ENCODE measurements around the gene DEAF1. TPM values are rescaled to one million over a fixed set of nuclear protein-coding genes. Genes with fewer than 3 reads are reported as not detected.

The DEAF1 gene
- 59.0 and 85.3 TPM in 2 replicates for total RNA-seq

DNA sequence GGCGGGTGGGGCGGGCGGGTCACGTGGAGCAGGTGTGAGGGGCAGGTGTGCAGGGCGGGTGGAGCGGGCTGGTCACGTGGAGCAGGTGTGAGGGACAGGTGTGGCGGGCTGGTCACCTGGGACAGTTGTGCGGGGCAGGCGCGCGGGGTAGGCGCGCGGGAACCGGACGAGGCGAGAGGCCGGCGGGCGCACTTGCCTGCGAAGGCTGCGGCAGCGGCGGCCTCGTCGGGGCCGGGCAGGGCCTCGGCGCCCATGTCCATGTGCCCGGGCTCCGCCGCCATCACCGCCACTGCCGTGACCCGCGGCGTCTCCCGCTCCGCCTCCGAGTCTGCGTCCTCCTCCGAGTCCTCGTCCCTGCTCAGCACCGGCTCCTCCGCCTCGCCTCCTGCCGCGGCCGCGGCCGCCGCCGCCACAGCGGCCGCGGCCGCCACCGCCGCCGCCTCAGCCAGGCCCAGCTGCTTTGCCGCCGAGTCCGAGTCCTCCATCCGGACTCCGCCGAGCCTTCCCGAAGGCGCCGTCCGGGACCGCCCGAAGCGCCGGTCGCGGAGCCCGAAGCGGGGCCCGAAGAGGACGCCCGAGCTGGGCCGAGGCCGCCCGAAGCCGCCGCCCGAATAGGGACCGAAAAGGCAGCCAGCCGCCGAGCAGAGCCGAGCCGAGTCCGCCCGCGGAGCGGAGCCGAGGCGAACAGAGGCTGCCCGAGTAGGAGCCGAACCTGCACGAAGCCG lies at the start of gene DEAF1:
DEAF1 (minus strand) TSS at position 660 of the 725 bp plus-strand sequence; CDS start at position 485, 175 bp downstream.

GRCh38 chr11:705646-706438 lies 10.8 kb upstream of the DEAF1 start, which contains the start of gene EPS8L2:
EPS8L2 (plus strand) TSS chr11:706231; CDS start chr11:709408, 3,177 bp downstream.

DNA sequence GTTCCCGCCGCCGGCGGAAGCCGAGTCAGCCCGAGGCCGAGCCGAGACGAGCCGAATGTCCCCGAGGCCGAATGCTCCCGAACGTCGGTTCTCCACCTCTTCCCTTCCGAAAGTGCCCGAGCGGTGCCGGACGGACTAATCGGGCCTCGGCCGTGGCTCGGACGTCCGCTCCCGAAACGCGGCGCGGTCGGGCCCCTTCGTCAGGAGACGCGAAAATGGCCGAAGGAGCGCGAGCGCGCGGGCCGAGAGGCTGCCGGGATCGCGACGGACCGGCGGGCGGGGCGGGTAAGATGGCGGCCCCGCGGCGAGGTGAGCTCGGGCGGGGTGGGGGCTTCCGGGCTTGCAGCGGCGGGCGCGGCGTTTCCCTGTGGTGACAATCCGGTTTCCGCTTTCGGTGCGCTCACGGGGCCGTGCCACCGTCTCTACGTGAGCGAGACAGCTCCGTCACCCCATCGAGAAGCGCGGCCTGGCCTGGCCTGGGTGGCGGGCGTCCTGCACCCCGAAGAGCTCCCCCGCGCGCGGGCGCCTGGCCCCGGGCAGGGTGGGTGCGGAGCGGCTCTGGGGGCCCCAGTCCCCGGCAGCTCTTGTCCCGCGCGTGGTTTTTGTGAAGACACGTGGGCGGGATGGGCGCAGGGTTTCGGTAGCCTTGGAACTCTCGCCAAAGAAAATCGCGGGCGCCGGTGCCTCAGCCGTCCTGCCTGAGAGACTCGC lies 671 bp upstream of the DEAF1 start, which contains the start of gene TMEM80:
TMEM80 (plus strand) TSS at position 279 of the 711 bp plus-strand sequence; CDS start at position 291, 12 bp downstream.

DNA sequence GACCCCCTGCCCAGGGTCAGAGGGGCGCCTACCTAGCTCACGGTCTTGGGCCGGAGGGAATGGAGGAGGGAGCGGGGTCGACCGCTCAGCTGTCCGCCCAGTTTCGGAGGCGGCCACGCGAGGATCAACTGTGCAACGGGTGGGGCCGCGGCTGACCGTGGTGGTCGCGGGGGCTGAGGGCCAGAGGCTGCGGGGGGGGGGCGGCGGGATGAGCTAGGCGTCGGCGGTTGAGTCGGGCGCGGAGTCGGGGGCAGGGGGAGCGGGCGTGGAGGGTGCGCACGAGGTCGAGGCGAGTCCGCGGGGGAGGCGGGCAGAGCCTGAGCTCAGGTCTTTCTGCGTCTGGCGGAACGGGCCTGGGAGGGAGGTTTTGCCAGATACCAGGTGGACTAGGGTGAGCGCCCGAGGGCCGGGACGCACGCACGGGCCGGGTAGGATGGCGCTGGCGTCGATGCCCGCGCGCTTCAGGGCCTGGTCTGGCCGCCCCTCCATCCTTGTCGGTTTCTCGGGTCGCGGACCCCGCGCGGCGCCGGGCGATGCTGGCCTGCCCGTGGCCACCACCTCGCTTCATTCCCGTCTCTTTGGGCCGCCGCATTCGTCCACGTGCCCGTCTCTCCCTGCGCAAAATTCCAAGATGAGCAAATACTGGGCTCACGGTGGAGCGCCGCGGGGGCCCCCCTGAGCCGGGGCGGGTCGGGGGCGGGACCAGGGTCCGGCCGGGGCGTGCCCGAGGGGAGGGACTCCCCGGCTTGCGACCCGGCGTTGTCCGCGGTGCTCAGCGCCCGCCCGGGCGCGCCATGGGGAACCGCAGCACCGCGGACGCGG lies 58.3 kb downstream of the DEAF1 start, which contains the start of gene DRD4:
DRD4 (plus strand) TSS at position 759 of the 822 bp plus-strand sequence; CDS start at position 795, 36 bp downstream.

GRCh38 chr11:626475-627307 lies 68.3 kb downstream of the DEAF1 start, which contains the start of gene SCT:
SCT (minus strand) TSS chr11:627181; CDS start chr11:627143, 38 bp downstream.

DNA sequence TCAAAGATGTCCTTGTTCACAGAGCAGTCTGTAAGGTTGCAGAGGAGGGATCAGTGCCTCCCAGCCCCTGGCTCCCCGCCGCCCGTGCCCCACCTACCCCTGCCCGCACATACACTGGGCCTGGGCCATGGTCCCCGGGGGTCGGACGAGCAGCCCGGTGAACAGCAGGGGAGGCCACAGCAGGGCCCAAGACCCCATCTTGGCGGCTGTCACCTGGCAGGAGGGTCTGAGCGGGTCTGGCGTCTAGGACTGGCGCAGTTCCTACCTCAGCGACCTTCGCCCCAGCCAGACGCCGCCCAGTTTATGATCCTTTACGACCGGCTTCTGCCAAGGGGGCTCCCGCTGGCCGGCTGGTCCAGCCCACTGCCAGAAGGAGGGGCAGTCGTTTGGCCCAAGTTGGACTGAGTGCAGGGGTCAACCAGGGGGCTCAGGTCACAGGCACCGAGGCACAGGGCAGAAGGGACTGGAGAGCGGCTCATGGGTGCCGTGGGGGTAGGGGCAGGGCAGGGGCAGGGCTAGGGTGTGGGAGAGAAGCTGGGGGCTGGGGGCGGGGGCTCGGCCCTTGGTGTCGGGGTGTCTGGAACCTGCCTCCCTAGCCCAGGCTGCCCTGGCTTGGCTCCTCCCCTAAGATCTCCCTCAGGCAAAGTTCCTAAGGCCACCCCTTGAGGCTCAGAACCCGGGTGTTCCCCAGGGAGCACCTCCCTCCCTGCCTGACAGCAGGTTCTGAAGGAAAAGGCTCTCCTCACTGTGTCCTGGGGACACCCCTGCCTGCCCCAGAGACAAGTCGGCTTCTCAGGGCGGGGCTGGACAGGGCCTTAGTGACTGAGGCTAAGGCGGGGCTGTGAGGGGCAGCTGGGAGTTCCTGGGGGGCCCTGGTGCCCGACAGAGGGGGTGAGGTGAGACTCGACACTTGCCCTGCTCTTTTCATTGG lies 70.1 kb downstream of the DEAF1 start, which contains the start of gene CDHR5:
CDHR5 (minus strand) TSS at position 251 of the 931 bp plus-strand sequence; CDS start at position 198, 53 bp downstream.

GRCh38 chr11:615504-616319 lies 79.3 kb downstream of the DEAF1 start, which contains the start of gene IRF7:
IRF7 (minus strand) TSS chr11:615950; CDS start chr11:615364, 586 bp downstream.

Other genes with a start within 250 kb of the DEAF1 start
- 35.2 and 37.9 TPM in 2 replicates for gene PTDSS2, start 244.9 kb downstream of the DEAF1 start, total RNA-seq
- 211 and 222 TPM in 2 replicates for gene RNH1, start 188.0 kb downstream of the DEAF1 start, total RNA-seq
- gene HRAS, start 159.6 kb downstream of the DEAF1 start, total RNA-seq = 42.5 and 50.5 TPM in 2 replicates
- gene LRRC56, start 157.7 kb downstream of the DEAF1 start, total RNA-seq = 0.57 and 1.3 TPM in 2 replicates
- 1.9 and 2.6 TPM in 2 replicates for gene LMNTD2, start 134.5 kb downstream of the DEAF1 start, total RNA-seq
- 17.1 and 18.0 TPM in 2 replicates for gene RASSF7, start 134.3 kb downstream of the DEAF1 start, total RNA-seq
- gene PHRF1, start 118.8 kb downstream of the DEAF1 start, total RNA-seq = 35.8 and 43.8 TPM in 2 replicates
- 11.2 and 14.0 TPM in 2 replicates for gene IRF7, start 79.3 kb downstream of the DEAF1 start, total RNA-seq
- not detected in 2 replicates for gene CDHR5, start 70.3 kb downstream of the DEAF1 start, total RNA-seq
- gene SCT, start 68.0 kb downstream of the DEAF1 start, total RNA-seq = not detected in 2 replicates
- not detected in 2 replicates for gene DRD4, start 58.0 kb downstream of the DEAF1 start, total RNA-seq
- 8.9 and 11.8 TPM in 2 replicates for gene TMEM80, start 594 bp upstream of the DEAF1 start, total RNA-seq
- gene EPS8L2, start 11.0 kb upstream of the DEAF1 start, total RNA-seq = 2.5 and 3.9 TPM in 2 replicates
- 155 and 170 TPM in 2 replicates for gene TALDO1, start 52.2 kb upstream of the DEAF1 start, total RNA-seq
- 61.2 and 65.3 TPM in 2 replicates for gene GATD1, start 82.3 kb upstream of the DEAF1 start, total RNA-seq
- gene CEND1, start 94.9 kb upstream of the DEAF1 start, total RNA-seq = under 0.01 and 0.10 TPM in 2 replicates
- gene SLC25A22, start 103.1 kb upstream of the DEAF1 start, total RNA-seq = 13.7 and 15.6 TPM in 2 replicates
- 12.8 and 14.0 TPM in 2 replicates for gene PIDD1, start 110.0 kb upstream of the DEAF1 start, total RNA-seq
- gene RPLP2, start 114.7 kb upstream of the DEAF1 start, total RNA-seq = 227 and 292 TPM in 2 replicates
- 43.3 and 59.4 TPM in 2 replicates for gene PNPLA2, start 123.7 kb upstream of the DEAF1 start, total RNA-seq
- gene CRACR2B, start 132.7 kb upstream of the DEAF1 start, total RNA-seq = 9.2 and 12.7 TPM in 2 replicates
- 453 and 470 TPM in 2 replicates for gene CD151, start 137.7 kb upstream of the DEAF1 start, total RNA-seq
- 77.9 and 79.4 TPM in 2 replicates for gene POLR2L, start 147.3 kb upstream of the DEAF1 start, total RNA-seq
- gene TSPAN4, start 147.6 kb upstream of the DEAF1 start, total RNA-seq = 108 and 137 TPM in 2 replicates
- gene CHID1, start 215.6 kb upstream of the DEAF1 start, total RNA-seq = 34.8 and 45.4 TPM in 2 replicates
- 94.0 and 104 TPM in 2 replicates for gene AP2A2, start 230.6 kb upstream of the DEAF1 start, total RNA-seq